Testis (tissue), 2 donors: Measurements from ENCODE around the gene PROK1.

Experiments
- POLR2A ChIP-seq: fragments of 450-650 bp; IDR thresholded peaks from one replicate; pipeline ENCODE4 v1.6.1; 2017; ENCODE audit warnings: antibody characterized with exemption, mild to moderate bottlenecking, moderate library complexity
- TF ChIP-seq, protein P1 (sequence below), 3 experiments: fragments of 450-650 bp in 2 of 3; fragments of 200-600 bp in 1 of 3; sonication (generic) in 1 of 3; IDR thresholded peaks; one replicate each; pipeline ENCODE4 v1.5.1; 2016 to 2019; ENCODE audit warnings: antibody characterized with exemption in 3 of 3, mild to moderate bottlenecking in 2 of 3, moderate library complexity in 1 of 3

GRCh38 chr1:110457206-110457605, 6.3 kb downstream of the PROK1 start:
- TF ChIP-seq, protein P1, sequence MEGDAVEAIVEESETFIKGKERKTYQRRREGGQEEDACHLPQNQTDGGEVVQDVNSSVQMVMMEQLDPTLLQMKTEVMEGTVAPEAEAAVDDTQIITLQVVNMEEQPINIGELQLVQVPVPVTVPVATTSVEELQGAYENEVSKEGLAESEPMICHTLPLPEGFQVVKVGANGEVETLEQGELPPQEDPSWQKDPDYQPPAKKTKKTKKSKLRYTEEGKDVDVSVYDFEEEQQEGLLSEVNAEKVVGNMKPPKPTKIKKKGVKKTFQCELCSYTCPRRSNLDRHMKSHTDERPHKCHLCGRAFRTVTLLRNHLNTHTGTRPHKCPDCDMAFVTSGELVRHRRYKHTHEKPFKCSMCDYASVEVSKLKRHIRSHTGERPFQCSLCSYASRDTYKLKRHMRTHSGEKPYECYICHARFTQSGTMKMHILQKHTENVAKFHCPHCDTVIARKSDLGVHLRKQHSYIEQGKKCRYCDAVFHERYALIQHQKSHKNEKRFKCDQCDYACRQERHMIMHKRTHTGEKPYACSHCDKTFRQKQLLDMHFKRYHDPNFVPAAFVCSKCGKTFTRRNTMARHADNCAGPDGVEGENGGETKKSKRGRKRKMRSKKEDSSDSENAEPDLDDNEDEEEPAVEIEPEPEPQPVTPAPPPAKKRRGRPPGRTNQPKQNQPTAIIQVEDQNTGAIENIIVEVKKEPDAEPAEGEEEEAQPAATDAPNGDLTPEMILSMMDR (IDR thresholded peaks at IDR 0.05): no peak
- no peak for TF ChIP-seq POLR2A
